Central memory CD8-positive, alpha-beta T cell (primary cell): ENCODE measurements around the gene FAXC.
"Not testable (repeated sequence)": the region's sequence is repeated elsewhere in the genome, so short reads cannot be mapped to it uniquely, and the experiment has no call there.

ENCODE experiments used
- ATAC-seq: fragments of 150-1000 bp; cut with Tn5 transposase; replicated peaks from 2 replicates; pipeline ENCODE4 v1.10.0; 2022; ENCODE audit warnings: mild to moderate bottlenecking, moderate FRiP score, moderate number of reproducible peaks; ENCODE audit not compliant: poor library complexity, severe bottlenecking; ENCODE audit errors: extremely low read depth
- DNase-seq, 2 donors: peaks; one replicate each; pipeline ENCODE4 v3.0.0; 2021; ENCODE audit warnings: low spot score in 2 of 2
- H3K27ac Mint-ChIP-seq: one replicate; pipeline ENCODE4 v1.8.0; 2022; ENCODE audit warnings: low read depth, mild to moderate bottlenecking, moderate library complexity, mixed read lengths
- H3K27me3 Mint-ChIP-seq: one replicate; pipeline ENCODE4 v1.8.0; 2022; ENCODE audit warnings: mixed read lengths
- H3K36me3 Mint-ChIP-seq: one replicate; pipeline ENCODE4 v1.8.0; 2022; ENCODE audit warnings: mild to moderate bottlenecking, moderate library complexity, mixed read lengths; ENCODE audit not compliant: insufficient read depth
- H3K4me1 Mint-ChIP-seq: one replicate; pipeline ENCODE4 v1.8.0; 2022; ENCODE audit warnings: mixed read lengths
- H3K4me3 Mint-ChIP-seq: one replicate; pipeline ENCODE4 v1.8.0; 2022; ENCODE audit warnings: mild to moderate bottlenecking, moderate library complexity, mixed read lengths
- H3K9me3 Mint-ChIP-seq: one replicate; pipeline ENCODE4 v1.8.0; 2022; ENCODE audit warnings: mixed read lengths

FAXC gene

DNA sequence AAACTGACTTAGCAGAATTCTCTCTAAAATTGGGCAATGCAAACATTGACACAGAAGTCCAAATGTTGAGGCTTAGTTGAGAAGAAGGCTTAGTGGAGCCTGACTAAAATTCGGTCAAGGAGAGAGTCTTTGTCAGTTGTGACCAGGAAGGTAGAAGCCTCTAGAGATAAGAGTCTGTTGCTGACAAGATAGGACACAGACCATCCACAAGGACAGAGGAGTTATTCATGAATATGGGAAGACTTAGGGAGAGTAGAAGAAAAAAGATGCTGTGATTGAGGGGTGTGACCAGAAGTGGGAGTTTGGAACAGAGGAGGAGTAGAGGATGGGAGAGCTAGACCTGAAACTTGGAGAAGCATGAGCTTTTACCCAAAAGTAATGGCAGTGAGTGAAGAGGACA, 7.2 kb upstream of the FAXC start:
- Mint-ChIP-seq H3K9me3 (no peaks in the 10 kb centered on the region), H3K36me3 (no peaks in the 10 kb centered on the region), H3K27me3 (peaks cover 54% of the 10 kb centered on the region), H3K4me1 (no peaks in the 10 kb centered on the region), H3K27ac (no peak overlapping the region), H3K4me3 (no peak overlapping the region)
- DNase-seq = no peak
- no peak for ATAC-seq

DNA sequence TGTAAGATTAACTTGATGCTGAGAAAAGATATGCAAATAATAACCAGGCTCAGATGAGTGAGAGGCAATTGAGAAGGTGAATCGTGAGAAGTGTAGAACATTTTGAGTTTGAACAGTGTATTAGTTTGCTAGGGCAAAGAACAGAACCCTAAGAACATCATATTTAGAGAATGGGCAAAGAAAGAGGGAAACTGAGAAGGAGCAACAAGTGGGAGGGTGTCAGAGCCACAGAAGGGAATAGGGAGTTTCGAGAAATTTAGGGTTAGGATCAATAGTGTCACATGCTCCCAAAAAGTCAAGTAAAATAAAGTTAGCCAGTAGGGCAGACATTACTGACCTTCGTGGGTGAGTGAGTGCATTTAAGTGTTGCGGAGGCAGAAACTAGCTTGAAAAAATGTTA, 5.5 kb upstream of the FAXC start:
- H3K27ac Mint-ChIP-seq = no peak overlapping the region
- no peak for DNase-seq
- no peaks in the 10 kb centered on the region for H3K36me3 Mint-ChIP-seq
- H3K27me3 Mint-ChIP-seq = peaks cover 54% of the 10 kb centered on the region
- H3K4me1 Mint-ChIP-seq = no peaks in the 10 kb centered on the region
- H3K4me3 Mint-ChIP-seq = no peak overlapping the region
- ATAC-seq = no peak
- H3K9me3 Mint-ChIP-seq = no peaks in the 10 kb centered on the region

DNA sequence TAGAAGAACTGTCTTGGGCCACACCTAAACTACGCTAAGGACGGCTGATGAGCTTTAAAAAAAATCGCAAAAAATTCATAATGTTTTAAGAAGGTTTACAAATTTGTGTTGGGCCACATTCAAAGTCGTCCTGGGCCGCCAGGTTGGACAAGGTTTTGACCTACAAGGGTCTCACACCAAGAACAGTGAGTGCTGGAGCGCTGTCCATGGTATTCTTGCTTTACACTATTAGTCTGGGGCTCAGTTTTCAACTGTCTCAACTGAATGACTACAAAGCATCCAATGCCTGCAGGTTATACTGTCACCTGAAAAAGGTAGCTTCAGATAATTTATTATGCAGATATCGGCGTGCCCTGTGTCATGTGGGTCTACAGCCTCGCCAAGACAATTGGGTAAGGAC, 3.7 kb upstream of the FAXC start:
- no peak for DNase-seq
- Mint-ChIP-seq H3K27ac (no peak overlapping the region), H3K27me3 (peaks cover 64% of the 10 kb centered on the region), H3K4me1 (no peaks in the 10 kb centered on the region), H3K4me3 (no peak overlapping the region), H3K9me3 (no peaks in the 10 kb centered on the region), H3K36me3 (no peaks in the 10 kb centered on the region)
- ATAC-seq = no peak

DNA sequence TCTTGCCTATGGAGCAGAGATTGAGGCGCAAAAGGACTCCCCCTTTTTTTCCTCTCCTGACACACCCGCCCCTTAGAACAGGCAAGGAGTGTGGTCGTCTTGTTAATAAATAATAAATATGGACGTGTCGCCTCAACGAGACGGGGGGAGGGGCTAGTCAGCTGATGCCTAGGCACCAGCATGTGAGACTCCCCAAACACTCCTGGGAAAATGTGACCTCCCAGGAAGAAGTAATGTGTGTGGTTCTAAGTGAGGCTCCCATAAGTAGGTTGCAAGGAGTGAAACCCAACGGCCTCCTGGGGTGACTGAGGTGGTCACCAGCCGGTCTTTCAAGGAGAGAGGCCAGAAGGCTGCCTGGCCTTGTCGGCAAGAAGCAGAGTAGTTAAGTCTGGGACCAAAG, 1.1 kb upstream of the FAXC start:
- no peak overlapping the region for H3K4me3 Mint-ChIP-seq
- no peak overlapping the region for H3K27ac Mint-ChIP-seq
- no peaks in the 10 kb centered on the region for H3K36me3 Mint-ChIP-seq
- no peak for DNase-seq
- peaks cover 64% of the 10 kb centered on the region for H3K27me3 Mint-ChIP-seq
- no peak for ATAC-seq
- H3K9me3 Mint-ChIP-seq = no peaks in the 10 kb centered on the region
- no peaks in the 10 kb centered on the region for H3K4me1 Mint-ChIP-seq

DNA sequence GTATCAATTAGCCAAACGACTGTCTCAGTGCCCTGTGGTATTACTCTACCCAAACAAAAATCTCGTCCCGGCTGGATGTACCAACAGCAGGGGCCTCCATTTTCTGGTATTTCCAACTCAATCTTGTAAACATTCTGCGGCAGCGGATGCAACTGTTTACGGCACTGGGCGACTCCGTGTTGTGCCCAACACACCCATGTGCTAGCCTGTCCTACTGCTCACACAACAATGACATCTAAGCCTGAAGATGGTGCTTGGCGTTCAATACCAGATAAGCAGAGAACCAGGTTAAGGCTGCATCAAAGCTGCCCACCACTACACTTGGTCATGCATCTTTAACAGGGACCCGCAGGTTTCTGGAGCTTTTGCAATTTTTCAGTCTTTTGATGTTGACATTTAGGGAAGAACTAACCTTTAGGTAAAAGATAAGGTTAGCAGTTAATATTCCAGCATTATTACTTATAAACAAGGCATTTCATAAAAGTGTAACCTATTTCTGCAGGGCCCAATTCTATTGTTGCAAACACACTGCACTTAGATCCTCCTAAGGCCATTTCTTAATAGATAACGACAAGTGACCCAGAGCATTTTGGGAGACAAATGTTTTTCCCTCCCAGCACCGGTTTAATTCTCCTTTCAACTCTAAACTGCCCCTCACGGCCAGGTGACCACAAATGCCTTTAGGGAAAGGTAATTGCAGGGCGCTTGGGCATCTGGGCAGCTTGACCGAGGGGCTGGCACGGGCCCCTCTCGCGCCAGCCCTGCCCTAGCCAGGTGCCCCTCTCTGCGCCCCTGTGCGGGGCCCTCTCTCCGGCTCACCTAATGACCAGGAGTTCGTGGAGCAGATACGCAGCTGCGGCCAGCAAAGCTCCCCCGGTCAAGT, 945 bp downstream of the FAXC start:
- Mint-ChIP-seq H3K27me3 (peaks cover 57% of the 10 kb centered on the region), H3K4me3 (no peak overlapping the region), H3K27ac (no peak overlapping the region), H3K4me1 (no peaks in the 10 kb centered on the region), H3K9me3 (no peaks in the 10 kb centered on the region), H3K36me3 (no peaks in the 10 kb centered on the region)
- DNase-seq = no peak
- ATAC-seq = no peak

DNA sequence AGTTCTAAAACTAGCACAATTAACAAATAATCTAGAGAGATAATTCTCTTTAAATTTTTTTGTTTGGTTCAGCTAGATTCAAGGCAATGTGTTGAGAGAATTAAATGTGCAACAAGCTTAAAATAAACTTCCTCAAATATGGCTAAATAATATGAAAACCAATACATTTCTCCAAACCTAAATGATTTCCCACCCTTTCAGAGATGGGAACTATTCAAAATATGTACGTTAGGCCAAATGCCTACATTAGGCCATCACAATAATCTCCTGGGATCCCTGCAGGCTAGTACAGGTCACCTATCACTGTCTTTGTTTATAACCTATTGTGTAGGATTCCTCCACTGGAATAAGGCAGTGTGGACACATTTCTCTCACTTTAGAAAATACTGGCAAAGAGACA, 1.7 kb downstream of the FAXC start:
- DNase-seq = no peak
- no peaks in the 10 kb centered on the region for H3K36me3 Mint-ChIP-seq
- no peak overlapping the region for H3K4me3 Mint-ChIP-seq
- no peak for ATAC-seq
- no peaks in the 10 kb centered on the region for H3K4me1 Mint-ChIP-seq
- H3K9me3 Mint-ChIP-seq = no peaks in the 10 kb centered on the region
- H3K27me3 Mint-ChIP-seq = peaks cover 51% of the 10 kb centered on the region
- no peak overlapping the region for H3K27ac Mint-ChIP-seq

DNA sequence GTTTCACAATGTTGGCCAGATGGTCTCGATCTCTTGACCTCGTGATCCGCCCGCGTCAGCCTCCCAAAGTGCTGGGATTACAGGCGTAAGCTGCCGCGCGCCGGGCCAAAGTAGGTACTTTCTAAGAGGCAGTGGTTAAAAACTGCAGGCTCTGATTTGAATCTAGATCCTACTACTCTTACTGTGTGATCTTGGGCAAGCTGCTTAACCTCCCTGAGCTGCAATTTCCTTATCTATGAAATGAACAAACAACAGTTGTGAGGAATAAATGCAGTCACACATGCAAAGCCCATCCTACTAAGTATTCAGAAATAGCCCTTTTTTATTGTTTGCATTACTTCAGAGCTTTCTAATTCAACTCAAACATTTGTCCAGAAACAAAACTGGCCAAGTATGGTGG, 2.9 kb downstream of the FAXC start:
- no peaks in the 10 kb centered on the region for H3K36me3 Mint-ChIP-seq
- no peak for ATAC-seq

DNA sequence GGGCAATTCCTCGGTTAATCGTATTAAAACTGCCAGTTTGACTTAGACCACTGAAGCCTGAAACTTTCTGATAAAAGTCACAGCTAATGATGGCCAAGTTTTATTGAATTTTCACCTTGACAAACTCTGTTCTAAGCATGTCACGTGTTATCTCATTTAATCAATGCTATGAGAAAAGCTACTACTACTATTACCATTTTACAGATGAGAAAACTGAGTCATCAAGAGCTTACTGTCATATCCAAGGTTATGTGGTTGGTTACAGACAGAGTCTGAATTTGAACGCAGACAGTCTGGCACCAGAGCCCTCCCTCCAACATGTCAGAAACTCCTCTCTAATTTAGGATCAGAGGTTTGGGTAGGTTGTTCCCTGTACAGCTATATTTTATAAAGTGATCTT, 4.3 kb downstream of the FAXC start:
- Mint-ChIP-seq H3K4me1 (no peaks in the 10 kb centered on the region), H3K27ac (no peak overlapping the region), H3K9me3 (no peaks in the 10 kb centered on the region), H3K4me3 (no peak overlapping the region), H3K27me3 (peaks cover 35% of the 10 kb centered on the region), H3K36me3 (no peaks in the 10 kb centered on the region)
- ATAC-seq (no peak), DNase-seq (no peak)

More for the DNA sequence above, 2.9 kb downstream of the FAXC start:
- Mint-ChIP-seq H3K9me3 (no peaks in the 10 kb centered on the region), H3K27ac (no peak overlapping the region), H3K4me3 (no peak overlapping the region), H3K4me1 (no peaks in the 10 kb centered on the region), H3K27me3 (peaks cover 49% of the 10 kb centered on the region)
- DNase-seq = no peak

DNA sequence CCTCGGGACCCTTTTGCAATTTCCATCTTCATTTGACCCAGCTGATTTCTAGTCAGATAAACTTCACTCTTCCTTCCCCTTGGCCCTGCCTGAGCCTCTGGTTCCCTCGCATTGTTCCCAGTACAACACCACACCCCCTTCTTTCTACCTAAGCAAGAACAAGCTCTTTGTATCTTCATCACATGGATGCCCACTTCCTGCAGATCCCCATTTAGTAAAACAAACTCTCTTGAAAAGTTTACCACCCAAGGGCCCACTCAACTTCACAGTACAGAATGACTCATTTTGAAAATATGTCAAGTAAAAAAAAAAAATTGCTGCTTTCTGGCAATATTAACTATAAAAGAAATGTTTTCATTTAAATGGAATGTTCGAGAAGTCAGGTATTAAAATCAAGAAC, 5.2 kb downstream of the FAXC start:
- H3K4me1 Mint-ChIP-seq = no peaks in the 10 kb centered on the region
- DNase-seq = no peak
- H3K9me3 Mint-ChIP-seq = no peaks in the 10 kb centered on the region
- ATAC-seq = no peak
- no peaks in the 10 kb centered on the region for H3K36me3 Mint-ChIP-seq
- no peak overlapping the region for H3K4me3 Mint-ChIP-seq
- peaks cover 32% of the 10 kb centered on the region for H3K27me3 Mint-ChIP-seq
- no peak overlapping the region for H3K27ac Mint-ChIP-seq

DNA sequence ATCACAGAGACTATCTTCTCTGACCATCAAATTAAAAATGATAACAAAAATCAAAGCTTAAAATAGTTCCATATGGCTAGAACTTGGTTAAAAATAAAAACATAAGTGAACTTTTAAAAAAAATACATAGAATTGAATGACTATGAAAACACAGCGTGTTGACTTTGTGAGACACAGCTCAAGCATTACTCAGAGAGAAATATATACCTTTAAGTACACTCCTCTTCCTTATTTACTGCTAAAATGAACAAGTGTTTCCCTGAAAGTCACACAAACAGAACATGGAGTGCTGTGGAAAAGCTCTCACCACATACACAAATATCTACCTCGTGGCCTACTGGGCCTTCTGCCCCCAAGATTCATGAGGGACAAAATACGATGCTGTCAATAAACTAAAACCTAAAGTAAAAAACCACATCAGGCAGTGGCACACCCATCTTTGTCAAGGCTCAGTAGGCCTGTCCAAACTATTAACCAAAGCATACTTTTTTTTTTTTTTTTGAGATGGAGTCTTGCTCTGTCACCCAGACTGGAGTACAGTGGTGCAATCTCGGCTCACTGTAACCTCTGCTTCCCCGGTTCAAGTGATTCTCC, 7.5 kb downstream of the FAXC start:
- Mint-ChIP-seq H3K9me3 (no peaks in the 10 kb centered on the region), H3K4me3 (no peak overlapping the region), H3K4me1 (no peaks in the 10 kb centered on the region), H3K27ac (no peak overlapping the region), H3K36me3 (peaks cover under 1% of the 10 kb centered on the region), H3K27me3 (peaks cover 42% of the 10 kb centered on the region)
- DNase-seq = no peak
- no peak for ATAC-seq

DNA sequence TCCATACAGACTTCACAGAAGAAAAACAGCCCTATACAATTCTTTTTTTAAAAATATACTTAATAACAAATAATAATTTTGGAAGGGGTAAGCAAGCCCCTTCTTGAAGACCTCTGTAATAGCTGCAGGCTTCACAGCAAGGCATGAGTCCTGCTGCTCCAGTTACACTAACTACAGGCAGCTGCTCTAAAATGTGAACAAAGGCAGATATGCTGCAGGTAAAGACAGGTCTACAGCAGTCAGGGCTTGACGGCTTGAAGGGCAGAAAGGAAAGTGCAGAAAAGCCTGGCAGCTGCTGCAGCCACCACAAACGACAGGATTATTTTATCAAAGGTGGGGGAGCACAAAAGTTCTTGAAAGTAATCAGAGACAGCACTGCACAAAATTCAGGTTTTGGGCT, 11.3 kb downstream of the FAXC start:
- Mint-ChIP-seq H3K36me3 (peaks cover 2% of the 10 kb centered on the region), H3K4me1 (no peaks in the 10 kb centered on the region), H3K9me3 (no peaks in the 10 kb centered on the region), H3K4me3 (no peak overlapping the region), H3K27ac (no peak overlapping the region), H3K27me3 (peaks cover 30% of the 10 kb centered on the region)
- ATAC-seq (no peak), DNase-seq (no peak)

DNA sequence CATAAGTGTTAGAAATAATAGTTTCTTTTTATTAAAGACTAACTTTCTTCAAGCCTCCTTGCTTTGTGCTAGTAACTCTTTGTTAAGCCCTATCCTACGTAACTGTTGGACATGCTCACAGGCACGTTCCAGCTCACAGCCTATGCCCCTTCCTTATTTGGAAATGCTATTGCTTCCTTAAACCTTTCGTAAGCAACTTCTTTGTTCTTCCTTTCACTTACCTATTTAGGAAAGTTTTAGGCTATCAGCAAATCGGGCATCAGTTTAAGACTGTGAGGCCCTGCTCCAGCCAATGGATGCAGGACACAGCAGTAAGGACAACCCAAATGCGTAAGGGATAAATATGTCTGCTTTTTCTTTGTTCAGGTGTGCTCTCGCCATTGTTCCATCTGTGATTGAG, 14.2 kb downstream of the FAXC start:
- H3K27ac Mint-ChIP-seq, ATAC-seq, H3K9me3 Mint-ChIP-seq, H3K36me3 Mint-ChIP-seq, H3K4me3 Mint-ChIP-seq, H3K4me1 Mint-ChIP-seq, DNase-seq: not testable (repeated sequence)
- H3K27me3 Mint-ChIP-seq = peaks cover 30% of the 10 kb centered on the region

DNA sequence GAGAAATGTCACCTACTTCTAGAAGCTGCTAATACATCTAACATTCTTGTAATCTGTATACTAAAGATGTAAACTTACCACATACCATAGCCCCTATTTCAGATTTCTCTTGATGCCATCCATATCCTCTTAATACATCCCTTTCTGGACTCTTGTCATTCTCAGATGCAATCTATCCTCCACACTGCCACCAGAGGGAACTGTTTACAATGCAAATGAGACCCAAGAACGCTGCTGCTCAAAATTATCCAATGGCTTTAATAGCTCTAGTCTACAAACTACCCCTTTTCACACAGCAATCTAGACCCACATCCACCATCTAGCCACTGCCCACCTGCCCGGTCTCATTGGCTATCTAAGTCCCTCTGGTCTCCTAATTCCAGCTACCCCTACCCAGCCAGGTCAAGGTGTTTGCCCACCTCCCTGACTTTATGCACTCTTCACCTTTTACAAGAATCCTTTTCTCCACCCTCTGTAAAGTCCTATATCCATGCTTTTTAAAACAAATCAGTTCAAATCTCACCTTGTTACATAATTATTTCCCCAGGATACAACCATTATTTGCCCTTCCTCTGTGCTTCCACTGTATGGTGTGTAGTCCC, 14.8 kb downstream of the FAXC start:
- no peak overlapping the region for H3K27ac Mint-ChIP-seq
- no peak overlapping the region for H3K4me3 Mint-ChIP-seq
- peaks cover 2% of the 10 kb centered on the region for H3K36me3 Mint-ChIP-seq
- ATAC-seq (no peak), DNase-seq (no peak)
- H3K27me3 Mint-ChIP-seq = peaks cover 30% of the 10 kb centered on the region
- no peaks in the 10 kb centered on the region for H3K4me1 Mint-ChIP-seq
- no peaks in the 10 kb centered on the region for H3K9me3 Mint-ChIP-seq
